PC-3 (cell line): ENCODE results near the gene FZD10. TPM values are rescaled to one million over a fixed set of nuclear protein-coding genes. Genes with fewer than 3 reads are reported as not detected.

Source experiments
- ATAC-seq: fragments of 200-7000 bp; cut with Tn5 transposase; 2 replicates; pipeline ENCODE4 v1.9.1; 2020; ENCODE audit warnings: mild to moderate bottlenecking, moderate library complexity
- BruUV-seq: library from RNA; stranded (reverse); fragments of 400-500 nt; replicated peaks from 2 replicates; lab custom pipeline; 2021; lab: Mats Ljungman, UMichigan
- CTCF ChIA-PET: fragments of 300-600 bp; sonication (Branson Sonifier 250); formaldehyde crosslinking; loops from one replicate; lab custom pipeline; 2022; ENCODE audit warnings: antibody characterized with exemption; lab: Charles Lee
- POLR2A ChIA-PET: fragments of 300-600 bp; sonication (Branson Sonifier 250); formaldehyde crosslinking; loops from one replicate; lab custom pipeline; 2022; ENCODE audit warnings: antibody characterized with exemption; ENCODE audit not compliant: unreplicated experiment; lab: Charles Lee
- DNase-seq: peaks from one replicate; pipeline ENCODE4 v3.0.0-alpha.2; 2015
- H2AFZ ChIP-seq: fragments of 300-600 bp; sonication (generic); 2 replicates; pipeline ENCODE4 v1.6.0; 2016; ENCODE audit warnings: antibody characterized with exemption, low read length
- H3F3A ChIP-seq: fragments of 300-600 bp; sonication (generic); one replicate; pipeline ENCODE4 v1.6.0; 2017; ENCODE audit warnings: antibody characterized with exemption, low read length, control low read depth, mild to moderate bottlenecking; ENCODE audit not compliant: unreplicated experiment
- H3K27ac ChIP-seq: fragments of 300-600 bp; sonication (generic); 2 replicates; pipeline ENCODE4 v1.5.1; 2016; ENCODE audit warnings: mild to moderate bottlenecking, low read length
- H3K27me3 ChIP-seq: fragments of 300-600 bp; sonication (generic); 2 replicates; pipeline ENCODE4 v1.6.1; 2016; ENCODE audit warnings: low read length, mixed read lengths
- H3K36me3 ChIP-seq: fragments of 300-600 bp; sonication (generic); 2 replicates; pipeline ENCODE4 v1.6.1; 2016; ENCODE audit warnings: low read depth, mixed run types, low read length, mixed read lengths
- H3K4me1 ChIP-seq: fragments of 300-600 bp; sonication (generic); 2 replicates; pipeline ENCODE4 v1.5.1; 2016; ENCODE audit warnings: low read length; ENCODE audit not compliant: insufficient read depth
- H3K4me2 ChIP-seq: fragments of 300-600 bp; sonication (generic); 2 replicates; pipeline ENCODE4 v1.6.0; 2016; ENCODE audit warnings: low read length
- H3K4me3 ChIP-seq: fragments of 300-600 bp; sonication (generic); 2 replicates; pipeline ENCODE4 v1.5.1; 2016; ENCODE audit warnings: mild to moderate bottlenecking, low read length, mixed read lengths
- H3K79me2 ChIP-seq: fragments of 300-600 bp; sonication (generic); 2 replicates; pipeline ENCODE4 v1.6.1; 2017; ENCODE audit warnings: low read length, mixed read lengths
- H3K9ac ChIP-seq: fragments of 300-600 bp; sonication (generic); 2 replicates; pipeline ENCODE4 v1.6.0; 2016; ENCODE audit warnings: mild to moderate bottlenecking, low read length
- H3K9me2 ChIP-seq: fragments of 300-600 bp; sonication (generic); replicated peaks from 2 replicates; pipeline ENCODE4 v1.6.1; 2016; ENCODE audit warnings: mixed run types, low read length, mixed read lengths
- H3K9me3 ChIP-seq: fragments of 300-600 bp; sonication (generic); 2 replicates; pipeline ENCODE4 v1.6.1; 2016; ENCODE audit warnings: low read length, mixed read lengths
- H4K20me1 ChIP-seq: fragments of 300-600 bp; sonication (generic); 2 replicates; pipeline ENCODE4 v1.6.1; 2016; ENCODE audit warnings: low read length, mixed read lengths
- EZH2 ChIP-seq: fragments of 300-600 bp; sonication (generic); IDR thresholded peaks from one replicate; pipeline ENCODE4 v1.6.1; 2017; ENCODE audit warnings: antibody characterized with exemption, mild to moderate bottlenecking, low read length; ENCODE audit not compliant: unreplicated experiment
- EZH2phosphoT487 ChIP-seq: fragments of 300-600 bp; sonication (generic); IDR thresholded peaks from 2 replicates; pipeline ENCODE4 v1.6.1; 2018; ENCODE audit warnings: mild to moderate bottlenecking, antibody characterized with exemption, low read length, borderline replicate concordance
- intact Hi-C: fragments of 100-400 bp; cut with micrococcal nuclease; formaldehyde crosslinking; loops from 2 replicates; pipeline ENCODE4 v1.9.0; 2023
- total RNA-seq: library from RNA; depleted of rRNA; stranded (reverse); fragments of >200 nt; gene quantifications from 2 replicates; pipeline ENCODE4 v1.2.3, GENCODE V29; 2014
- TF ChIP-seq, protein P1 (sequence below): fragments of 300-600 bp; sonication (generic); conservative IDR thresholded peaks from 2 replicates; pipeline ENCODE4 v1.5.1; 2017; ENCODE audit warnings: antibody characterized with exemption, low read depth, mild to moderate bottlenecking, low read length

FZD10 gene
- total RNA-seq, 1 experiment from 2014 or later, result not detected

DNA sequence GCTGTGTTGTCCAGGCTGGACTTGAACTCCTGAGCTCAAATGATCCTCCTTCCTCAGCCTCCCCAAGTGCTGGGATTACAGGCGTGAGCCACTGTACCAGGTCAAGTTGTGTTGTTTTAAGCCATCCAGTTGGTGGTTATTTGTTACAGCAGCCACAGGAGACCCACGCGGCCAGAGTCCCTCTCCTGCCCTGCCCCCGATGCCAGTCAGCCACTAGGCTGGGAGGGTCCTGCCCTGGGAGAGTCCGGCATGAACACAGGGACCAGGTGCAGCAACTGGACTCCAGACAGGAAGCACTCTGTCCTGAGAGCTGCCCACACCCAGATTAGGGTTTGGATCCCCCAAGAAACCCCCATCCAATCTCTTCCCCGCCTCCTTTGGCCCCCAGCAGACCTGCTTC lies 44.1 kb upstream of the FZD10 start:
- CTCF ChIA-PET, result no interaction called here
- BruUV-seq, result no TSS peak
- Histone ChIP-seq H3K4me3 (no peak overlapping the region), H3K4me1 (no peaks in the 10 kb centered on the region), H4K20me1 (no peaks in the 10 kb centered on the region), H3K27me3 (peaks cover 11% of the 10 kb centered on the region), H3K36me3 (no peaks in the 10 kb centered on the region), H3K27ac (no peak overlapping the region), H3F3A (no peaks in the 10 kb centered on the region), H3K9me2 (no peaks in the 10 kb centered on the region), H3K9ac (no peak overlapping the region), H3K4me2 (no peak overlapping the region), H3K79me2 (no peaks in the 10 kb centered on the region), H2AFZ (no peak overlapping the region), H3K9me3 (0 out of 2 replicates have a peak, but pooled peaks cover under 1% of the 10 kb centered on the region)
- ATAC-seq, result no peak
- POLR2A ChIA-PET, result no interaction called here
- intact Hi-C loops, result no loop called here
- TF ChIP-seq EZH2phosphoT487 (no peak), EZH2 (no peak)
- TF ChIP-seq, protein P1, sequence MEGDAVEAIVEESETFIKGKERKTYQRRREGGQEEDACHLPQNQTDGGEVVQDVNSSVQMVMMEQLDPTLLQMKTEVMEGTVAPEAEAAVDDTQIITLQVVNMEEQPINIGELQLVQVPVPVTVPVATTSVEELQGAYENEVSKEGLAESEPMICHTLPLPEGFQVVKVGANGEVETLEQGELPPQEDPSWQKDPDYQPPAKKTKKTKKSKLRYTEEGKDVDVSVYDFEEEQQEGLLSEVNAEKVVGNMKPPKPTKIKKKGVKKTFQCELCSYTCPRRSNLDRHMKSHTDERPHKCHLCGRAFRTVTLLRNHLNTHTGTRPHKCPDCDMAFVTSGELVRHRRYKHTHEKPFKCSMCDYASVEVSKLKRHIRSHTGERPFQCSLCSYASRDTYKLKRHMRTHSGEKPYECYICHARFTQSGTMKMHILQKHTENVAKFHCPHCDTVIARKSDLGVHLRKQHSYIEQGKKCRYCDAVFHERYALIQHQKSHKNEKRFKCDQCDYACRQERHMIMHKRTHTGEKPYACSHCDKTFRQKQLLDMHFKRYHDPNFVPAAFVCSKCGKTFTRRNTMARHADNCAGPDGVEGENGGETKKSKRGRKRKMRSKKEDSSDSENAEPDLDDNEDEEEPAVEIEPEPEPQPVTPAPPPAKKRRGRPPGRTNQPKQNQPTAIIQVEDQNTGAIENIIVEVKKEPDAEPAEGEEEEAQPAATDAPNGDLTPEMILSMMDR, result no peak
- DNase-seq, result no peak

DNA sequence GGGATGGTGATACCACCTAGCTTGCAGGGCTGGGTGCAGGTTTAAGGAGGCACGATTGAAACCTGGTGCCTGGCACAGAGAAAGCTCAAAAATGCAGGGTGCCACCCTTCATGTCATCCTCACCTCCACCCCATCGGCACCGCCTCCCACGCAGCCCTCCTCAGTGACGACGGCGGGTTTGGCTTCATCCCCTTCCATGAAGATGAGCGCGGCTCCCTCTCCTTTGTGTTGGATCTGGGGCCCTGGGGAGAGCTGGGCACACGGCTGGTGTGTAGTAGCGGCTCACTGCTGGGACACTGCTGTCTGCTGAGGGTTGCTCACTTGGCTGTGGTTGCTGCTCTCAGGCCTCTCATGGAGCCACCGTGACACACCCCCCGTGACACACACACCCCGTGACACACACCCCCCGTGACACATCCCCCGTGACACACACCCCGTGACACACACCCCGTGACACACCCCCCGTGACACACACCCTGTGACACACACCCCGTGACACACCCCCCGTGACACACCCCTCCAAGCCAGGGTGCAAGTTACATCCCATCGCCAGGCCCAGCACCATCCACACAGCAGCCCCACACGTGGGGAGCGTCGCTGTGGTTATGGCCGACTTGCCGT lies 42.9 kb upstream of the FZD10 start:
- no peak overlapping the region for H3K4me3 ChIP-seq
- H3K4me1 ChIP-seq, result no peaks in the 10 kb centered on the region
- intact Hi-C loops, result no loop called here
- ATAC-seq (no peak), DNase-seq (no peak)
- ChIA-PET CTCF (no interaction called here), POLR2A (no interaction called here)
- no peaks in the 10 kb centered on the region for H3F3A ChIP-seq
- H3K27ac ChIP-seq, result no peak overlapping the region
- H3K27me3 ChIP-seq, result peaks cover 6% of the 10 kb centered on the region
- no peak overlapping the region for H2AFZ ChIP-seq
- BruUV-seq, result no TSS peak
- no peak overlapping the region for H3K4me2 ChIP-seq
- no peak overlapping the region for H3K9ac ChIP-seq
- no peaks in the 10 kb centered on the region for H3K9me3 ChIP-seq
- H4K20me1 ChIP-seq, result no peaks in the 10 kb centered on the region
- H3K36me3 ChIP-seq, result no peaks in the 10 kb centered on the region
- H3K9me2 ChIP-seq, result no peaks in the 10 kb centered on the region
- H3K79me2 ChIP-seq, result no peaks in the 10 kb centered on the region
- TF ChIP-seq, protein P1, result no peak
- TF ChIP-seq EZH2phosphoT487 (no peak), EZH2 (no peak)

DNA sequence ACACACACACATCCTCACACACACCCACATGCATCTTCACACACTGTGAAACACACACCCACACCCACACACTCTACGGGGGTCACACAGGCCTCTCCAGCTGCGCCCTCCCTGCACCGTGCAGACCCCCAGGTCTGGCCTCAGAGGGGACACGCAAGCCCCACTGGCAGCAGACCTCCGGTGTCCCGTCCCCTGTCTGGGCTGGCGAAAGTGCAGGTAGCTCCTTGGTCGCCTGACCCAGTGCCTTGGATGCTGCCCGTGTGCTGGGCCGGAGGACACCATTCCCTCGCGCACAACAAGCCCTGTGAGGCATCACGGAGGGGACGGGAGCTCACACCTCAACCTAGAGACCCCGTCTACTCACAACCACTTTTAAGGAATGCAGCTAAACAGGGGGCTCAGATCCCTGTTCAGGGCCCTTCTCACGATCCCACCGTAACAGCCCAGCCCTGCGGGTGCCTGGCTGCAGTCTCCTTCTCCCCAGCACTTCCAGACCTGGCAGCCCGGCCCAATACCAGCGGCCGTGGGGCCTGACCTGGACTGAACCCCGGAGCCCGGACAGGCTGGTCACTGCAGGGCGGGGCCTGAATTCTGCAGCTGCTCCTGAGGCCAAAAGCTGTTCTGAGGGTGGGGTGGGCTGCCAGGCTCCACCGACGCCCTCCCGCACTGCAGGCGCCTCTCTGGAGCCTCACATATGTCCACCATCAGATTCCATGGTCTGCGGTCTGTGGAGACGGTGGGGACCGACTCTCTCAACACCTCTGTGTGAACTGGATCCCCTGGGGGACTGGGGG lies 42.1 kb upstream of the FZD10 start:
- Histone ChIP-seq H3F3A (no peaks in the 10 kb centered on the region), H3K27ac (no peak overlapping the region), H3K4me2 (no peak overlapping the region), H3K27me3 (no peaks in the 10 kb centered on the region), H2AFZ (no peak overlapping the region), H3K9ac (no peak overlapping the region), H3K79me2 (no peaks in the 10 kb centered on the region), H3K9me2 (no peaks in the 10 kb centered on the region), H3K36me3 (no peaks in the 10 kb centered on the region), H3K4me1 (no peaks in the 10 kb centered on the region), H3K4me3 (no peak overlapping the region), H4K20me1 (no peaks in the 10 kb centered on the region), H3K9me3 (no peaks in the 10 kb centered on the region)
- DNase-seq (no peak), ATAC-seq (no peak)
- POLR2A ChIA-PET, result no interaction called here
- intact Hi-C loops, result no loop called here
- no TSS peak for BruUV-seq
- CTCF ChIA-PET, result no interaction called here
- TF ChIP-seq, protein P1, result no peak
- TF ChIP-seq EZH2 (no peak), EZH2phosphoT487 (no peak)
